GDM1 (cell line): ENCODE data around the gene VEPH1.

Experiments used
- DNase-seq: peaks from one replicate; lab custom pipeline; 2025; lab: John Stamatoyannopoulos, UW

The VEPH1 gene

DNA sequence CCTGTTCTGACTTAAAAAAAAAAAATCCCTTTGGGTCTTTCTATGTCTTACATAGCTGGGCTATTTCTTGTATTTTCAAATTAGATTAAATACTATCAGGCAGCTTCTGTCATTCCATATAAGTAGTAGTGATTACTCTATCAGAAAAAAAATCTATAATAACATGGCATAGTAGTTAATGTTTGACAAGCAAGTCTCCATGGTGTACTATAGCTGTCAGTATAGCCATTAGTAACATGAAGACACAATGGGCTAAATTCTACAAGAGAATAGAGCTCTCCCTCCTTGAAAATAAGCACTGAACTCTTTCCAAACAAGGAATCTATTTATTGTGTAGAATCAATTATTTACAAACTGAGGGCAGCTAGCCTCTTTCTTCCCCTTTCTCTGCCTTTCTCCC is 19.4 kb upstream of the VEPH1 start:
- DNase-seq: no peak

DNA sequence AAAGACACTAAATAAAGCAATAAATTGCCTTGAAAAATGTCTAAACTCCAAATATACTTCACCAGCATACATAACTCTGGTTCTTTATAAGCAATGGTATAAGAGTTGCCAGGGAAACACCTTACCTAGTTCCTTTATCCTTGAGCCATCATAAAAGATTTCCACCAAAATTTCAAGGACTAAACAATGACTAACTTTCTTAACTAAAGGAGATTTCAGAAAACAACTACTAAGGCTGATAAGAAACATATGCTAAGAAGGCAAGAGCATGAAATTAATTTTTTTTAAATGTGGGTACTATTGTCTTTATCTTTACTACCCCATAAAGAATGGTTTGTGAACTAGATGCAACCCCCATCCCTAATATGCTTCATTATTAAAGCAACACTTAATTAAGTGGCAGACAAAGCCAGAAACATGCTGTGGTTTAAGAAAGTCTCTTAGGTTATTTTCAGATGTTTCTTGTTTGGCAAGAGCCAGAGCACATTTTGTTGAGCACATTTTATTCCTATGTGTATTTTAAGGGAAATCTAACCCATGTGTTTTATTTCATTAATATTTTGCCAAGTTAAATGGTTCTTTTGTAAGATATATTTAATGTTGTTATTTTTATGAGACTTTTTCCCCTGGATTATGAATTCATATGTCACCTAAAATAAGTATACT is 17.4 kb upstream of the VEPH1 start:
- no peak for DNase-seq

DNA sequence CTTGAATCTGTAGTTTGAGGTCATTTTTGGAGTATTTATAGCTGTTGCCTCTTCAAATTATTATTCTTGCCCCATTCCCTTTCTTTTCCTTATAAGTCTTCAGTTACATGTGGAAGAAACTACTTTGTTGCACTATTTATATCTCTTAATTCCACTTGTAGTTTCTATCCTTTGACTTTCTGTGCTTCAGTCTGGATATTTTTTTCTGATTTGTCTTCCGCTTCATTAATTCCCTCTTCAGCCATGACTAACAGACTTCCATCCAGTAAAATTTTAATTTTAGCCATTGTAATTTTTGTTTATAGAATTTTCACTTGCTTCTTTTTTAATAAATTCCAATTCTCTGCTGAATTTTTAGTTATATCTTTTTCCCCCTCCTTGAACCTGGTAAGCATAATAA is 15.7 kb upstream of the VEPH1 start:
- DNase-seq: no peak

DNA sequence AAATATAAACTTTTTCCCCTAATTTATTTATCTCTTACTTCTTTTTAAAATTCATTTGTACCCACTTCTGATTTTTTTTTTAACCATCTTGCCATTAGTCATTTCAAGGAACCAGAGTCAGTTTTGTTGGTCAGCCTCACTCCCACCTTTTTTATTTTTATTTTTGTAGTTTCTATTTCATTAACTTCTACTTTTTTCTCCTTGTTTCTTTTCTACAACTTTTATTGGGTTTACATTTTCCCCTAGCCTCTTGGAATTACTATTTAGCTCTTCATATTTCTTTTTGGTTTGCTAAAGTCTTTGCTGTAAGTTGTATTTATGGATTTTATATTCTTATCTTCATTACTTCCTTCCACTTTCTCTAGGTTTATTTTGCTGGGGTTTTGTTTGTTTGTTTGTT is 13.7 kb upstream of the VEPH1 start:
- DNase-seq: no peak

DNA sequence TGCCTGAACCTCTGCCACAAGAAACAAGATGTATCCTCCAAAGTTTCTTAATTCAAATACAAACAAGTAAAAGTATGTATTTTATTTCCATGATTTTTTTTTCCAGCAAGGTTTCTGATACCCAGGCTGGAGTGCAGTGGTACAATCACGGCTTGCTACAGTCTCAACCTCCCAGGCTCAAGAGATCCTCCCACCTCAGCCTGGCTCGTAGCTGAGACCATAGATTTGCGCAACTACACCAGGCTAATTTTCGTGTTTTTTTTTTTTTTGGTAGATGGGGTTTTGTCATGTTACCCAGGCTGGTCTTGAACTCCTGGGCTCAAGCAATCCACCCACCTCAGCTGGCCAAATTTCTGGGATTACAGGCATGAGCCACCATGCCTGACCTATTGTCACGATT is 12.2 kb upstream of the VEPH1 start:
- no peak for DNase-seq

DNA sequence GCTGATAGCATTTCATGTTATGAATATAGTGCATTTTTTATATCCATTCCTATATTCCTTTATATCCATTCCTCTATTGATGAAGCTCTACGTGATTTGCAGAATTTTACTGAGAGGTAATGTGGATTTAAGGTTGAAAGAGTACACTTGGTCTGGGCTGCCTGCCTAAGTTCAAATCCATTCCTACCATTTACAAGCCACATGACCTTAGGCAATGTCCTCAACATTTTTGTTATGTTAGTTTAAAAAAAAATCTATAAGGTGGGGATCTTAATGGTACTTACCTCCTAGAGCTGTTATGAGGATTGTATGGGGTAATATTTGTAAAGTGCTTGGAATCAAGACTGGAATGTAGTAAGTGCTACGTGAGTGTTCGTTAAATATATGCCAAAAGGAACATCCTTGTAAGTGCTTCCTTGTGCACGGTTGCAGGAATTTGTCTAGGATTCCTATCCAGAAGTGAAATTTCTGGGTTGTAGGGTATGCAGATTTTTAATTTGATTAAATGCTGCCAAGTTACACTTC is 11.2 kb upstream of the VEPH1 start:
- DNase-seq: no peak

DNA sequence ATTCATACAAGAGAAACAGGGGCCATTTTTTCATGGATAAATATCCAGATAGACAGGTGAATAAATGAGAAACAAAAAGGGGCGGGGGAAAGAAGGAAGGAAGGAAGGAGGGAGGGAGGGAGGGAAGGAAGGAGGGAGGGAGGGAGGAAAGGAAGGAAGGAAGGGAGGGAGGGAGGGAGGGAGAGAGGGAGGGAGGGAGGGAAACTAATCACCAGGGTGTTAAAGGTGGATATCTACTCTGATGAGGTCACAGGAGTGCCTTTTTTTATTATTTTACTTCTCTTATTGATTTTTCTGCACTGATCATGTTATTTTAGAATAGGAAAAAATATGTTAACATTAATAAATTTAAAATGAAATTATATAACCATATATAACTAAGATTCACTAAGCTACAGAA is 10.4 kb upstream of the VEPH1 start:
- DNase-seq: no peak

DNA sequence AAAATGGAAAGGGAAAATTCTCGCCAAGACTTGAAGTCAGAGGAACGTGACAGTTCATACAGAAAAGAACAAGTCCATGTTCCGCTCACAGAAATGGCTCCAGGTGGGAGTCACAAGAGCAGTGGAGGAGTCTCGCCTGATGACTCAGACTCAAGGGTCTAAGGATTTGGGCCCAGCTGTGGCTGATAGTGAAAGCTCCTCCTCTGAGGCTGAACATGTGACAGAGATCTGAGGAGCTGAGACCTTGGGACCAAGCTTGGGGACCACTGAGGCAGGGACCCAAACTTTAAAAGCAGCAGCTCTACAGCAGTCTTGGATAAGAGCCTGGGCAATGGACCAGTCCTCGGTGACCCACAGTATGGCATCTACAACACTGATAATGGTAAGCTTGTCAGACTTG is 9.3 kb upstream of the VEPH1 start:
- no peak for DNase-seq

DNA sequence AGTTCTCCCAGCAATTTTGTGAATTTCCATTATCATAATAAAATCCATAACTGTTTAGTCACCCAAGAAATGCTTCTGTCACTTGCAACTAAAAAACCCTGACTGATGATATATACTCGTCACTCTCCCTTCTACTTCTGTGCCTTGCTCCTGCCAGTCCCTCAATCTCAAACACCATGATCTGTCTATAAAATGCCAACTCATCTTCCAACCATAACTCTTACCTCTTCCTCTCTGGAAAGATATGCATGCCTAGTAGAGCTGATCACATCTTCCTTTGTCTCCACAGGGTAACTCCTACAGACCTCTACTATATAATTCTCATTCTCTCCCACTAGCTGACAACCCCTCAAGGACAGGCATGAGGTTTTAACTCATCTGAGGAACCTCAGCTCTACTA is 5.2 kb upstream of the VEPH1 start:
- no peak for DNase-seq

DNA sequence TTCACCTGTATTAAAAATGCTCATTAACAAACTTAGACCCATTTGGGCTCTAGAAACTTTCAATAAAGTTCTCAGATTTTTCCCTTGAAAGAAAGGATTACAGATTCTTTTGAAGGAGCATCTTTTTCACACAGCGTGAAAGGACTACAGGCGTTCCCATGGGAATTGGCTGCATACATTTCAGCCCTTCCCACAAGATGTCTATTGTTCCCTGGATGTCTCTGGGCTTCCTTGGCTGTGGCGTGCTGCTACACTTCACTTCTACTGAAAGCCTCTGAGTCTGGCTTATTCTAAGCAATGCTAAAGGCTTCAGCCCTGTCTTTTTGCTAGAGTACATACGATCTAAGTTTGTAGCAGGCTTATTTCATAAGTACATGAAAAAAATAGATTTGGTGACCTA is 1.4 kb downstream of the VEPH1 start:
- DNase-seq: no peak

DNA sequence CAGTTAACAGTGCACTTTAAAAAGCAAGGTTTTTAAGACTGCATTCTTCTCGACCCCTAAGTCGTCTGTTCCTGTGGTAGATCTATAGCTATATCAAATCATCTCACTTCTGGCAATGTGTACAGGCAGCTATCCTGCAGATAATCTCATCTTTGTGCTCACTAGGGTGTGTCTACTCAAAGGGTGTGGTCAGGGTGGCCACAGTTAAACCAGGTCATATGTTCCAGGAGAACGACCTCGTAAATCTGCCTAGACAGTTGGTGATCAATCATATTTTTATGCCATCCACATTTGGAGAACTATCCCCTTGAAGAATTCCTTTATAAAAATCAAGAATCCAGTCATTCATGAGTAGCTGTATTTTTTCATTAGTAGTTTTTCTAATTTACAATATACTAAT is 3.0 kb downstream of the VEPH1 start:
- no peak for DNase-seq

DNA sequence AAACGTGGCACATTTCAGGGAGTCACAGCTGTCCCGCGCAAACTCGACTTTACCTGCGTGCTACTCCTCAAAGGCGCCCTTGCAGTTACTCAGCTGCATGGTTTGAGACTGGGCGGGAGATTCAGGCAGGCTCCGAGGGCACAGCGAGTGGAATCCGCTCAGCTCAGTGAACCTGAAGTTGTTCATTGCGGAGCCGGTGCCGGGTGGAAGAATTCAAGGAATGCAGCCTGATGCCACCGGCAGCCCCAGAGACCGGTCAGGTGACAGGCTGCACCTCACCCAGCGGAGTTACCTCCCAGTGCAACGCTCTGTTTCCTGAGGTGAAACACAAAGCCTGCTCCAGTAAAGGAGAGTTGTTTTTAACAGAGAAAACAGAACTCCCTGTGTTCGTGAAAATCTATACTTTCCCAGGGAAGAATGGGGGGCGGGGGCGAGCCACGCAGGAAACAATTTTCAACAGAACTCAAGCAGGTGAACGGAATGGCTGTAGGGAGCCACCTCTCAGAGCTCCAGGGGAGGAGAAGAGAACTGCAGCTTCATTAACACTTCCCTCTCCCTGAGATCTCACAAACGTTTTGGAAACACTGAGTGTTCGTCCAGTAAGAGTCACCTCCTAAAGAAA is 3.8 kb downstream of the VEPH1 start:
- no peak for DNase-seq

DNA sequence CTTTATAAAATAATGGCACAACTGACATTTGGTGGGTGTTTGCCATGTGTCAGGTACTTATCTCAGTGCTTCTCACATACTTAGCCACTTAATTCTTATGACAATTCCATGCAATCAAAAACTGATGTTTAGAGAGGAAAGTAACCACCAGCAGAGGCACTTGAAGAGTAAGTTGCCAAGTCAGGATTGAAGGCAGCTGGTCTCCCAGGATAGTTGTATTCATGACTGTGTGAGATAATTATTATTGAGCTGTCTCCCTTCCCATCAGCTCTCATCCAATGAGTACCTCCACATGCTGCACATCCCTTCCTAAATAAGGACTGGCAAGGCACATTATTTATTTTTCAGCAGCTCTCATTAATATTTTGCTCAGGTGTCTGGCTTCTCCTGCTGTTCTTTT is 4.8 kb downstream of the VEPH1 start:
- no peak for DNase-seq

DNA sequence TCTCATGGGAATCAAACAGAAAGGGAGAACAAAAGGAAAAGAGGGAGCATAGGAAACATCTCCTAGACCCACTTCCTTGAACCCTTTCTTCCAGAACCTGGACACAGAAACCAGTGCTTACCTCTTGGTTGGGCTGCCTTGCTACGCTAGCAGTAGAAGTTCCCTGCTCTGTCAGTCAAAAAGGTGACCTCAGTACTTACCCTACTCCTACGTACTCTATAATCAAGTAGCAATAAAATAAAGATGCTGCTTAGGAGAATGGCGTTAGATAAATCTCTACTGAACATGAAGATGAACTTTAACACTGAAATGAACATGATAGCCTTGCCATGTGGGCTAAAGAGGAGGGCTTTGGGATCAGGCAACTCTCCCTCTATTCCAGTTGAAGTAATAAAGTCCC is 7.4 kb downstream of the VEPH1 start:
- DNase-seq: no peak

DNA sequence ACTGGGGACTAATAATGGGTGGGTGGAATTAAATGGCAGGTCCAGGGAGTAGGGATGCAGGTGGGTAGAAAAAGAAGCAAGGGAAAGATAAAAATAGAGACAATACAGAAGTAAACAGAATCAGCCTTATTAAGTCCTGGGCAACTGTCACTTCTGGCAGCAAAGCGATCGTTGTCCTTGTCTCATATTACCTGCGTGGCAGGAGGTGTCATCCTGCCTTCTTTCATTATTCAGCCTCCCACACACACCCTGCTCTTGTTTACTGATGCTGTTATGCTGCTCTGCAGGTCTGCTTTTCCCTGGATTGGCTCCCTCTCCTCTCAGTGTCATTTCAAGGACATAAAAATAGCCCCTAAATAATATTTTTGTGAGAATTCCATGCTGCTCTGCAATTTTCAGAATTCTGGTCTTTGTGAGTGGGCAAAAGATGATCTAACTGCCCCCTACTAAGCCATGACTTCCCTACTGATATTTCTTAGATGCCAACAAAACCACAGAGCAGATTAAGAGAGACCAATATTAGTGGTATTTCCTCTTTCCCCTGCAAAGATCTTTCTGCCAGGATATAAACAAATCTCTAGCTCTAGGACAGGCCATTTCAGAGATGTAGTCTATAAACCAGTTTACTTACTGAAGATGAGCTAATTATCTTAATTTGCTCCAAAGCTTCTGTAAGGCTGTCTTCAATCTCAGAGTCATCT is 8.5 kb downstream of the VEPH1 start:
- no peak for DNase-seq

DNA sequence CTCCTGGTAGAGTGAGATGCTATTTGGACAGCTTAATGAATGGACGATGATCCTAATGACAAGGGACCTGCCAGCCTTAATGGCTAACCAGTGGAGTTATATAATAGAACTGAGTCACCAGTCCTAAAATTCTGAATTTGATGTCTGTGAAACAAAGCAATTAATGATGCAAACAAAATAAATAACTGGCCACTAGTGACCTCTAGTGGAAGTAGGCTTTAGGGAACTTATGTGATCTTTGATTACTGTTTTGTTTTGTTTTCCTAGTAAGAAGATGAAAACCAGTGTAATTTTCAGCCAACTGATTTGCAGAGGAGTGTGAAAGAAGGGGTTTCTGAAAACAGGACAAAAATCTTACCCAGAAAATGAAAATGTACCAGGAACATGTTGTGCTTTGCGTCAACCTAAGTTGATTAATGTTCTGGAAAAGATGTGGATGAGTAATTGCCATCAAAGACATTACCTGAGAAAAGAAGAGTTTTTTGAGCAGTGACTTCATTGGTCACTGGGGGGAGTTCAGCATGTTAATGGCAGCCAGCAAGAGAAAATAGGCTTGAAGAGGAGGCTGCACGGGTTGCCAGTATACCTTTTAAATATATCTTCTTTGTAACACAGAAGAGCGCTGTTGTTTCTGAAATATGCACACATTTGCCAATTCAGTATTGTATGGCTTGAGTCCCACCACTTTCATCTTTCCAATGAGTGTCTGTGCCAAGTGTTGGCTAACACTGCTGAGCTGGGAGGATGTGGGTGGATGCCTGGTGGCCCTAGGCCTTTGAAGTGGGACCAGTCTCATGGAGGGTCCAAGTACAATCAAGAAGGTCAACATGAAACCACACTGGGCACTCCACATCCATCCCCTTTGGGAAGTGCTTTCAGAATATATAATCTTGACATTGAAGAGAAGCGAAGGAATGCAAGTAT is 9.3 kb downstream of the VEPH1 start:
- no peak for DNase-seq

DNA sequence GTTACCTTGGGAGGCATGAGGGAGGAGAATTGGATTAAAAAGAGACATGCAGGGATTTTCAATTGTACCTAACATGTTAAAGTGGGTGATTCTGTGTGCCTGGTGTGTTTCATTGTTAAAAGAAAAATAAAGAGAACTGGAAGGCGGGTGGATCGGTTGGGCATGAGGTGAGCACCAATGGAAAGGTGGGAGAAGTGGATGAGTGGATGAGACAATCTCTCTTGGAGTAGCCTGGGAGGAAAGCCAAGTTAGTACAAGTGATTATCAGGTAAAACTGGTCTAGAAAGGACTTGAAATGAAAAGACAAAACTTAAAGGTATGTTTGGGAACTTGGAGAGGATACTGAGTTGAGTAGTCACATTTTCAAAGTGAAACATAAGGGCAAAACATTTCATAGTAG is 12.1 kb downstream of the VEPH1 start:
- DNase-seq: no peak

DNA sequence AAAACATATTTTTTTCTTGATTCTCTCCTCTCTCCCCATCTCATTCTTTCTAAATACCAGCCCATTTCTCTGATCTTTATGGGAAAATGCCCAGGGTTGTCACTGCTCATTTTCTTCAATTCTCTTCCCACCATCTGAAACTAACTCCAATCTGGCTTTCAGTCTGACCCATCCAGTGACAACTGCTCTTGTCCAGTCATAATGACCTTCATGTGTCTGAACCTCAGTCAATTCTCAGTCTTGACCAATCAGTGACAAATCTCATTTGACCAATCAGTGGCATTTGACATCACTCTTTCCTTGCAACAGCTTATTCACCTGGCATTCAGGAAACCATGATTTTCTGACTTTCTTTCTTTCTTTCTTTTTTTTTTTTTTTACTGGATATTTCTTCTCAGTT is 15.1 kb downstream of the VEPH1 start:
- no peak for DNase-seq

DNA sequence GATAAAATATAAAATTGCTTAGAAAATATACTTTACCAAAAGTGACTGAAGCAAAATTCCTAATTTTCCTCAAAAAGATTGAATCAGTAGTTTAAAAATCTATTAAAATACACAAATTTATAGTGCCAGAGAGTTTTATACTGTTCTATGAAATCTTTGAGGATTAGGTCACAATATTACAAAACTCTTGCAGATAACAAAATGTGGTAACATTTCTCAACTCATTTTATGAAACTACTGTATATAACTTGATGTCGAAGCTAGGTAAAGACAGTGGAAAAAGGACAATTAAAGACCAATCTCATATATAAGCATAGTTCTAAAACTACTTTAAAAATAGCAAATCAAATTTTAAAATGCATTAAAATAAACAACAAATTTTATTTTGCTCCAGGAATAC is 15.9 kb downstream of the VEPH1 start:
- DNase-seq: no peak

DNA sequence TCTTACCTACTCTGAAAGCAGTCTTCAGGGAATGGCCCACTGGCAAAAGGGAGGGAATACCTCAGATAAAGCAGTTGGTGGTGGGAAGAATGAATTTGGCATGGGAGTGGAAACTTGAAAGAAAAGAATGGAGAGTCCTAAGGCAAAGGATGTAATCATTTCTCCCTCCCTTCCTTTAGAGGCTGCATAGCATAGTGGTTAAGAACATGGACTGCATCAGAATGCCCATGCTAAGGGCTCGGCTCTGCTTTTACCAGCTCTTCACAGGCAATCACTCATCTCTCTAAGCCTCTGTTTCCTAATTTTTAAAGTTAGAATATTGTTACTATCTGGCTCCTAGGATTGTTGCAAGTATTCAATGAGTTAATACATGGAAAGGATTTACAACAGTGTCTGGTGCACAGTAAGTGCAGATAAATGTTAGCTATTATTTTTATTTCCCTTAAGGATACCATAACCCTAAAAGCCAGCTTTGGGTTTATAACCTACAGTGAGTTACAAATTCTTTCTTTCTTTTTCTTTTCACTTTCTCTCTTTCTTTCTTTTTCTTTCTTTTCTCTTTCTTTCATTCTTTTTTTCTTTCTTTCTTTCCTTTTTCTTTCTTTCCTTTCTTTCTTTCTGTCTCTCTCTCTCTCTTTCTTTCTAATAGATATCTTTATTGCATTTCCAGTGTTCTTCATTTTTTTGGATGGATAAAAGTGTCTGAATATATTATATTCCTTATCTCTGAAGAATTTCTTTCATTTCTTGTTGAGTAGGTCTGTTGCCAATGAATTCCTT is 23.6 kb downstream of the VEPH1 start:
- DNase-seq: no peak

DNA sequence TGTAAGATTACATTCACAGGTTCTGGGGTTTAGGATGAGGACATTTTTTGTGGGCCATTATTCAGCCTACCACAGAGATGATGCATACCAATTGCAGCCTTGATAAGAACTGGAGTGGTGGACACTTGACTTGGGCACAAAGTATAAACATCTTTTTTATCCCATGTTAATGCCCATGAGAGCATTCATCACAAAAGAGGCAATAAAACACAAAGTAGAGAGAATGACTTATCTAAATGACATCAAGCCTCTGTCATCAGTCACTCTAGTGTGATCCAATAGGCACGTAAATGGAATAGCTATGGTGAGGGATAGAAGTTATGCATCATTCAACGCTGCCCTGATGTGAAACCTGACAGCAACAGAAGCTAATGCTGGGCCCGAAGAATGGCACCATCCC is 25.8 kb downstream of the VEPH1 start:
- DNase-seq: no peak
